Measurements from ENCODE around the gene ABRACL.

GRCh38 chr6:139008117-139008516 is 20.4 kb upstream of the ABRACL start:
- TF ChIP-seq CTCF (IDR thresholded peaks at IDR 0.05) (no peak), REST (IDR thresholded peaks at IDR 0.05; ENCODE audit: insufficient read depth in 1 of 2, low read depth in 2 of 2, low read length in 1 of 2) (no peak)

Data from Panc1 (cell line).